Measurements from ENCODE around the gene SPAG6.

DNA sequence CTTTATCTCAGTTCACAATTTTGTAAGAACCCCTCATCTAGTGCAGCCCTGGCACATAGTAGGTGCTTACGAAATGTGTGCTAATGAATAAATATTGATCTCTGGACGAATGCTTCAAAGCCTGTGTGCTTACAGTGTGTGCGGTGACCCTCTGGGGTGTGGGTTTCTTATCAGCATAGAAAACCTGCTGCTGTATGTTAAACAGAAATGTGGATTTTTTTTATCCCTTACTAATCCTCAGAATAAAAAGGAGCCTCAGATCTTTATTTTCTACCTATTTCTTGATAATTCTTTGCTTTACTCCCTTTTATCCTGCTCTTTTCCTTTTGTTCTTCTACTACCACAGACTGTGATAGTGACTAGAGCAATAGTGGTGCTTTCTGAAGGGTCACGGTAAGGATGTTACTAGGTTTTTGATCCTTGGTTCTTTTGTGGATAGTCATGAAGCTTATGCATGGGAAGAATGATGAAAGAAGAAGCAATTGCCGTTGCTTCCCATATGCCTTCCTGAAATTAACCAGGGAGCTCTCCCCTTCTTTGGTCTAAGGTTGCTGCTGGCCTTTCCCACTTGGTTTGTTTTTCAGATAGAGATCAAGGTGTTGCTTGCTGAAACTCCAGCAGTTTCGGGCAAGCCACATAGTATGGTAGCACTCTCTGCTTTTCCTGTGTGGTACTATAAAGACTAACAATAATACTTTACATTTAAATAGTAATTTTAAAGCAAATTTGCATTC lies 44.7 kb downstream of the SPAG6 start:
- TF ChIP-seq, protein P1, sequence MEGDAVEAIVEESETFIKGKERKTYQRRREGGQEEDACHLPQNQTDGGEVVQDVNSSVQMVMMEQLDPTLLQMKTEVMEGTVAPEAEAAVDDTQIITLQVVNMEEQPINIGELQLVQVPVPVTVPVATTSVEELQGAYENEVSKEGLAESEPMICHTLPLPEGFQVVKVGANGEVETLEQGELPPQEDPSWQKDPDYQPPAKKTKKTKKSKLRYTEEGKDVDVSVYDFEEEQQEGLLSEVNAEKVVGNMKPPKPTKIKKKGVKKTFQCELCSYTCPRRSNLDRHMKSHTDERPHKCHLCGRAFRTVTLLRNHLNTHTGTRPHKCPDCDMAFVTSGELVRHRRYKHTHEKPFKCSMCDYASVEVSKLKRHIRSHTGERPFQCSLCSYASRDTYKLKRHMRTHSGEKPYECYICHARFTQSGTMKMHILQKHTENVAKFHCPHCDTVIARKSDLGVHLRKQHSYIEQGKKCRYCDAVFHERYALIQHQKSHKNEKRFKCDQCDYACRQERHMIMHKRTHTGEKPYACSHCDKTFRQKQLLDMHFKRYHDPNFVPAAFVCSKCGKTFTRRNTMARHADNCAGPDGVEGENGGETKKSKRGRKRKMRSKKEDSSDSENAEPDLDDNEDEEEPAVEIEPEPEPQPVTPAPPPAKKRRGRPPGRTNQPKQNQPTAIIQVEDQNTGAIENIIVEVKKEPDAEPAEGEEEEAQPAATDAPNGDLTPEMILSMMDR (tag by site-specific recombination; IDR thresholded peaks at IDR 0.05): no peak
- TF ChIP-seq ZNF670 (tag by site-specific recombination; IDR thresholded peaks at IDR 0.05; ENCODE audit: low read depth) (no peak), ZNF114 (tag by site-specific recombination; IDR thresholded peaks at IDR 0.05) (no peak), ZNF624 (tag by site-specific recombination; IDR thresholded peaks at IDR 0.05) (no peak), ZNF394 (tag by site-specific recombination; IDR thresholded peaks at IDR 0.05; ENCODE audit: borderline replicate concordance) (no peak), ZNF10 (tag by site-specific recombination; IDR thresholded peaks at IDR 0.05) (no peak), ZNF791 (tag by site-specific recombination; IDR thresholded peaks at IDR 0.05) (no peak)

Data from HEK293 (cell line).